HUES48 (cell line): ENCODE measurements around the gene GPR78.

Experiments
- H3K27ac ChIP-seq: one replicate; pipeline ENCODE4 v1.7.0; 2013; ENCODE audit warnings: low read depth, low read length, inconsistent platforms
- H3K27me3 ChIP-seq: 2 replicates; pipeline ENCODE4 v1.6.1; 2013; ENCODE audit warnings: mild to moderate bottlenecking, low read length; ENCODE audit not compliant: control insufficient read depth, insufficient read depth
- H3K36me3 ChIP-seq: 2 replicates; pipeline ENCODE4 v1.6.1; 2013; ENCODE audit warnings: low read length; ENCODE audit not compliant: control insufficient read depth, insufficient read depth
- H3K4me1 ChIP-seq: 2 replicates; pipeline ENCODE4 v1.6.1; 2013; ENCODE audit warnings: mild to moderate bottlenecking, low read length; ENCODE audit not compliant: control insufficient read depth, insufficient read depth
- H3K4me3 ChIP-seq: 2 replicates; pipeline ENCODE4 v1.5.1; 2013; ENCODE audit warnings: mild to moderate bottlenecking, low read depth, low read length
- H3K9ac ChIP-seq: 2 replicates; pipeline ENCODE4 v1.6.1; 2013; ENCODE audit warnings: mild to moderate bottlenecking, low read depth, low read length, moderate library complexity
- H3K9me3 ChIP-seq: 2 replicates; pipeline ENCODE4 v1.6.1; 2013; ENCODE audit warnings: low read length; ENCODE audit not compliant: control insufficient read depth, insufficient read depth

The GPR78 gene

DNA sequence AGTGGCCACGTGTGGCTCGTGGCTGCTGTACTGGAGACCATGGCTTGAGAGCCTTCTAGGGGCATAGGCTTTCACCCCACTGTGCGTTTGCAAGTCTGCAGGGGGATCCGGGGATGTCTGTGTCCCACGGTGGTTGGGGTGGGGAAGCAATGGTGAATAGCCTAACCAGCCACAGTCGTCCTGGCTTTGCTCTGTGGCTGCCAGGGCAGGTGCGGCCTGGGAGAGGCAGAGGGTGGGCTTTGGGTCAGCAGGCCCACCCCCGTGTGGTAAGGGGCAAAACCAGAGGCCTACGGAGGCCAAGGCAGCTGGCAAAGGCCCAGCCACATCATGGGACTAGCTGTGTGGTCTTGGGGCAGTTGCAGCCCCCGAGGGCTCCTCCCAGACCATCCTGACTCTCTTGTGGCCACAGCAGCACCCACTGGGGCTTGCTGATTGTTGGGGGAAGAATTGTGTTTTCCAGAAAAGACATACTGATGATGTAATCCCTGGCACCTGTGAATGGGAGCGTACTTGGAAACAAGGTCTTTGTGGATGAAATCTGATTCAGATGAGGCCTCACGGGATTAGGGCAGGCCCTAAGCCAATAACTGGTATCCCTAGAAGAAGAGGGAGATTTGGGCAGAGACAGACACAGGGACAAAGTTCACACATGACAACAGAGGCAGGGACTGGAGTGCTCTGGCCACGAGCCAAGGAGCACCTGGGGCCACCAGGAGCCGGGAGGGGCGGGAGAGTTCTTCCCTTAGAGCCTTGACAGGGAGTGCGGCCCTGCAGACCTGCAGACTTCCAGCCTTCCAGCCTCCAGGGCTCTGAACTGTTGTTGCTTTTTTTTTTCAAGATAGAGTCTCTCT lies 15.3 kb downstream of the GPR78 start:
- H3K9ac ChIP-seq: no peak overlapping the region
- H3K4me1 ChIP-seq: peaks cover 14% of the 10 kb centered on the region
- H3K9me3 ChIP-seq: no peaks in the 10 kb centered on the region
- H3K27me3 ChIP-seq: peaks cover 8% of the 10 kb centered on the region; the same call in 1 of the 2 replicates
- no peak overlapping the region for H3K27ac ChIP-seq
- H3K36me3 ChIP-seq: peaks cover 13% of the 10 kb centered on the region
- no peak overlapping the region for H3K4me3 ChIP-seq

DNA sequence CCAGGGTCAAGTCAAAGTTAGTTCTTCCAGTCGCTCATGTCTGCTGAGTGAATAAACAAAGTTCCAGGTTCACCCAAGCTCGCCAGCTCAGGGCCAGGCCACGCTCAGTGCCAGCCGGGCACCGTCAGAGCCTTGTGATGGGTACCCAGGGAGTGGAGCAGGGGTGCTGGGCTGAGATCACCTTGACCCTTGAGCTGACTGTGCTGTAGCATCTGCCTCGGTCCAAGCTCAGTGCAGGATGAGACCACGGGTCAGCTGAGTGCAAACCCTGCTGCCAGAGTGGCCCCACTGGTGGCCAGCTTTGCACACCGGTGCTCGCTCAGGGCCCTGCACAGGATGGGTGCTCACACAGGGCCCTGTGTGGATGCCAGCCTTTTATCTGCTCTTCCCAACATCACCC lies 16.7 kb downstream of the GPR78 start:
- Histone ChIP-seq H3K27ac (no peak overlapping the region), H3K4me3 (no peak overlapping the region), H3K27me3 (peaks cover 4% of the 10 kb centered on the region; the same call in 1 of the 2 replicates), H3K4me1 (peaks cover 12% of the 10 kb centered on the region), H3K9ac (no peak overlapping the region), H3K9me3 (no peaks in the 10 kb centered on the region), H3K36me3 (peaks cover 26% of the 10 kb centered on the region)

DNA sequence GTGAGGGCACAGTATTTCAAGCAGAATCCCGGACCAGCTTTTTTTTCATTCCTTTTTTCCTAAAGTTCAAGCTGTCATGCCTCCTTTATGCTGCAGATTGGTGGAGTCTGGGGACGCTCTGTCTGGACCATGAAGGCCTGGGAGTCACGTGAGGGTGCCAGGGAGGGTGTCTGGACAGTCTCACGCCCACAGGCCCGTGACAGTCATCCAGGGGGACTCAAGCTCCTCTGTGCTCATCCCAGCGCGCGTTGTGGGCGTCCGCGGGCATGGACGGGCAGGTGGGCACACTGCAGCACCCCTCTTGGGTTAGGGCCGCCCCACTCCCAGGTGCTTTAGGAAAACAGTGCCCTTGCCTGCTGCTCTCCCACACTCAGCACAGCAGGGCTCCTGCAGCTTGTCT lies 17.1 kb downstream of the GPR78 start:
- Histone ChIP-seq H3K4me1 (peaks cover 8% of the 10 kb centered on the region), H3K27me3 (peaks cover 3% of the 10 kb centered on the region; the same call in 1 of the 2 replicates), H3K36me3 (peaks cover 30% of the 10 kb centered on the region), H3K27ac (no peak overlapping the region), H3K9ac (no peak overlapping the region), H3K4me3 (no peak overlapping the region), H3K9me3 (no peaks in the 10 kb centered on the region)

DNA sequence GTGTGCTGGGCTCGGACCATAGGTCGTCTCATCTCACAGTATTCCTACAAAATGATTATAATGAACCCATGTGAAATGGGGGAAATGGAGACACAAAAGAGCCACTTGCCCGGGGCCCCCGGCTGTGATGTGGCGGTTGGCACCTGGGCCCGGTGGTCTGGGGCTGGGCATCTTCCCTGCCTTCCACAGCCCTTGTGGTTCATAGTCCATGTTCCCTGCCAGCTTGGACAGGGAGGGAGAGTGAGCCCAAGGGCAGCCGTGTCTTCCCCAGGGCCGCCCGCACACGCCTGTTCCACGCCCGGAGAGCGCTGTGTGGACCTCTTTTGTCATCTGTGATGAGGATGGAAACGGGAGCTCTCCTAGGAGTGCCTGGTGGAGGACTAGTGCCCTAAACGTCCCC lies 17.6 kb downstream of the GPR78 start:
- Histone ChIP-seq H3K9me3 (no peaks in the 10 kb centered on the region), H3K9ac (no peak overlapping the region), H3K27me3 (peaks cover 3% of the 10 kb centered on the region; the same call in 1 of the 2 replicates)

GRCh38 chr4:8598391-8599090 lies 18.3 kb downstream of the GPR78 start:
- Histone ChIP-seq H3K4me1 (peaks cover 8% of the 10 kb centered on the region), H3K36me3 (peaks cover 32% of the 10 kb centered on the region), H3K9me3 (no peaks in the 10 kb centered on the region), H3K27me3 (no peaks in the 10 kb centered on the region), H3K4me3 (no peak overlapping the region), H3K27ac (no peak overlapping the region), H3K9ac (no peak overlapping the region)

More for the DNA sequence above, 17.6 kb downstream of the GPR78 start:
- Histone ChIP-seq H3K27ac (no peak overlapping the region), H3K36me3 (peaks cover 32% of the 10 kb centered on the region), H3K4me1 (peaks cover 8% of the 10 kb centered on the region), H3K4me3 (no peak overlapping the region)

DNA sequence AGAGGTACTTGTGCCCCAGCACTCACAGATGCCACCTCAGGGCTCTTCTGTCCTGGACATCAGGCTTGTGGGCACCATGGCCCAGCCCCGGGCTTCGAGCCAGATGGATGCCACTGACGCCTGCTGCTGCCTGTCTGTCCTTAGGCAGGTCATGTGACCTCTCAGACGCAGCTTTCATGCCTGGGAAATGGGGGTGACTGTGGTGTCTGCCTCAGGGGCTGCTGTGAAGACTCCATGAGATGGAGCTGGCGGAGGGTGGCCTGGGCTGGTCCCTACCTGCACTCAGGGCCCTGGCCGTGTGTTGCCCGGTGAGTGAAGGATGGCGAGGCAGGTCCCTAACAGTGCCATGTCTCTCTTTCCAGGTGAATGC lies 18.9 kb downstream of the GPR78 start:
- Histone ChIP-seq H3K27ac (no peak overlapping the region), H3K36me3 (peaks cover 32% of the 10 kb centered on the region), H3K9ac (no peak overlapping the region), H3K9me3 (no peaks in the 10 kb centered on the region), H3K4me1 (peaks cover 3% of the 10 kb centered on the region), H3K4me3 (no peak overlapping the region), H3K27me3 (no peaks in the 10 kb centered on the region)

DNA sequence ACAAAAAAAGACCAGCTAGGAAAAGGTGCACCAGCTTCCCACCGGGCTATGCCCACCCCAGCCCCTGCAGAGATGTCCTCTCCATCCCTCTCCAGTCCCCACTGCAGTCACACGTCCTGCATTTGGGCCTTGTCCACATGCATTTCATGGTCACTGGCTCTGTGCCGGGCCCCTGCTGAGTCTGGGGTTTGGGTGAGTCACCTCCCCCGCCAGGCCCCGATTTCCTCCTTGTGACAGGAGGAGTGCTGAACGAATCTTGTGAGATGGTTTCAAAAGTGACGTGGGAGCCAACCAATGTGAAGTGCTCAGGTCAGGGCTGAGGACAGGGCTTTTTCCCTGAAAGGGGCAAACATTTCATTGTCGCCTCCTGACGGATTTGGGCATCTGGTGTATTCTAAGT lies 19.5 kb downstream of the GPR78 start:
- no peak overlapping the region for H3K4me3 ChIP-seq
- no peak overlapping the region for H3K9ac ChIP-seq
- H3K27ac ChIP-seq: no peak overlapping the region
- peaks cover 32% of the 10 kb centered on the region for H3K36me3 ChIP-seq
- no peaks in the 10 kb centered on the region for H3K9me3 ChIP-seq
- H3K27me3 ChIP-seq: no peaks in the 10 kb centered on the region
- no peaks in the 10 kb centered on the region for H3K4me1 ChIP-seq

DNA sequence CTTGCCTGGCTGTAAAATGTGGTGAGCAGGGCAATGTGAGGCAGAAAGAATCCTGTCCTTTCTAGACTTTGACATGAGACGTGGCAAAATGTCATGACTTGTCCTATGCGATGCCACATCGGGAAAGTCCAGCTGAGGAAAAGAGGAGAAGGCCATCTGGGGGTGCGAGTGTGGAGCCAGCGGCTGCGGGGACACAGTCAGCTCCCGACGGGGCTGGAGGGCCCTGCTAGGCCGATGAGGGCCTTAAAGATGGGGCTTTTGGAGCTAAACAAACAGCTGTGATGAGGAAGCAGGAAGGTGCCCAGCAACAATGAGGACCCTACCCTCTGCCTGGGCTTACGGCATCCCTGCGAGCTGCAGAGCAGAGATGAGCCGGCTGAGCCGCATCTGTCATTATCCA lies 20.1 kb downstream of the GPR78 start:
- Histone ChIP-seq H3K27ac (no peak overlapping the region), H3K27me3 (no peaks in the 10 kb centered on the region), H3K36me3 (peaks cover 37% of the 10 kb centered on the region), H3K4me1 (no peaks in the 10 kb centered on the region), H3K9ac (no peak overlapping the region), H3K9me3 (no peaks in the 10 kb centered on the region), H3K4me3 (no peak overlapping the region)

GRCh38 chr4:8600686-8601085 lies 20.5 kb downstream of the GPR78 start:
- H3K9me3 ChIP-seq: no peaks in the 10 kb centered on the region
- H3K9ac ChIP-seq: no peak overlapping the region
- H3K27ac ChIP-seq: no peak overlapping the region
- no peaks in the 10 kb centered on the region for H3K27me3 ChIP-seq
- no peaks in the 10 kb centered on the region for H3K4me1 ChIP-seq
- H3K36me3 ChIP-seq: peaks cover 41% of the 10 kb centered on the region
- no peak overlapping the region for H3K4me3 ChIP-seq

GRCh38 chr4:8601086-8601485 lies 20.9 kb downstream of the GPR78 start:
- H3K27me3 ChIP-seq: no peaks in the 10 kb centered on the region
- H3K9me3 ChIP-seq: no peaks in the 10 kb centered on the region
- peaks cover 42% of the 10 kb centered on the region for H3K36me3 ChIP-seq
- H3K4me3 ChIP-seq: no peak overlapping the region
- no peaks in the 10 kb centered on the region for H3K4me1 ChIP-seq
- no peak overlapping the region for H3K9ac ChIP-seq
- H3K27ac ChIP-seq: no peak overlapping the region

DNA sequence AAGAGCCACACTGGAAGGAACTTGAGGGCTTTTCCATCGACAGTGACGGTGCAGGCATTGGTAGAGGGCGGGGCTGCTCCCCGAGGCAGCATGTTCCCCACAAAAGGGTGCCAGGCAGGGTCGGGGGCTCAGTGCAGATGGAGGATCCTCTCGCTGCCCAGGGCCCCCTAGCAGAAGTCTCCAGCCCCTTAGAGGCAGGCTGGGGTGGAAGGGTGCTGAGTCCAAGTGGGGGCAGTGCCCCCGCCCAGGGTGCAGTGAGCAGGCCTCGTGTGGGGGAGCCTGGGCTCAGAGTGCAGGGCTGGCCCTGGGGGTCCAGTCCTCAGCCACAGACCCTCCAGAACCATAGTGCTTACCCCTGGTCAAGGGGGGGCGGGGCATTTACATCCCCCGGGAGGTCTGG lies 21.4 kb downstream of the GPR78 start:
- Histone ChIP-seq H3K4me1 (no peaks in the 10 kb centered on the region), H3K4me3 (no peak overlapping the region), H3K27me3 (no peaks in the 10 kb centered on the region), H3K27ac (no peak overlapping the region), H3K36me3 (peaks cover 41% of the 10 kb centered on the region), H3K9me3 (no peaks in the 10 kb centered on the region), H3K9ac (no peak overlapping the region)
